AG10803 (cell line): ENCODE data around the gene NAPA.

ENCODE experiments used
- DNase-seq: peaks from one replicate; pipeline ENCODE4 v3.0.0; 2010; ENCODE audit warnings: low read depth
- H3K4me3 ChIP-seq: 2 replicates; pipeline ENCODE4 v1.5.1; 2011; ENCODE audit warnings: mild to moderate bottlenecking, low read length, control low read depth
- TF ChIP-seq, protein P1 (sequence below): conservative IDR thresholded peaks from 2 replicates; pipeline ENCODE4 v1.5.1; 2011; ENCODE audit warnings: mild to moderate bottlenecking, low read length, control low read depth, inconsistent platforms

Gene NAPA

DNA sequence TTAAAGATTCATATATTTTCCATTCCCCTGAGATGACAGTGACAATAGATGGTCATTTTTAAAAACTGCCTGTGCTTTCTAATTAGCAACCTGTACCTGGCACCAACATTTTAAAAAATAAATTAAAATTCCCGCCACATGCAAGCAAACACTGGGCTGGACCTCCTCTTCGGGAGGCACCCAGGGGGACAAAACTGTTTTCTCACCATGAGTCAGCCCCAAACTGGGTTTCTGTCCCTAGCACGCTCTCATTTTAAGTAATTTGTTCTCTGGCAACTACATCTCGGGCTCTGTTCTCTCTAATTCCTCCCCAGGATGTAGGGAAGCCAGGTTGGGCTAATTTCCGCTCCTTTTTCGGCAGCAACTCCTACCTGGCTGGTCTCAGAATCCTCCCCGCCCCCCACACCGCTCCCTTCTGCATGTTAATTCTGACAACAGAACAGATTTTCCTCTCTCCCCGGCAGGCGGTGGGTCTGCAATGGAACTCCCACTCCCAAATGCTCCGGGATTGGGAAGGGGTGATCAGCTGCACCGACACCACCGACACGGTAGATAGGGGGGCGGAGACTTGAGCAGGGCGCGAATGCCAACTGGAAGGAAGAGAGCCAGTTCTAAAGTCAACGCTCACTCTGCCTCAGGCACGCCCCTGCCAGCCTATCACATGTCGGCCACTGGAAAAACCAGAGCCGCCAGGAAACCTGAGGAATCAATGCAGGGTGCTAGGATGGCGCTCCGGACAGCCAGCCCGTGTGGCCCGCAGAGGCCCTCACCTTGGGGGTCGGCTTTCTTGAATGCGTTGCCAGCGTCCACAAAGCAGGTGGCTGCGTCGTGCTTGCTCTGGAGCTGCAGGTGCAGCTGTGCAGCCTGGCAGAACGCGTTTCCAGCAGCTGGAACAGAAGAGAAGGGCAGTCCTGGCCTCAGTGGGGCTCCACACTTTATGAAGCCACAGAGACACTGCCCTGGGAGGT is 14.7 kb downstream of the NAPA start:
- TF ChIP-seq, protein P1, sequence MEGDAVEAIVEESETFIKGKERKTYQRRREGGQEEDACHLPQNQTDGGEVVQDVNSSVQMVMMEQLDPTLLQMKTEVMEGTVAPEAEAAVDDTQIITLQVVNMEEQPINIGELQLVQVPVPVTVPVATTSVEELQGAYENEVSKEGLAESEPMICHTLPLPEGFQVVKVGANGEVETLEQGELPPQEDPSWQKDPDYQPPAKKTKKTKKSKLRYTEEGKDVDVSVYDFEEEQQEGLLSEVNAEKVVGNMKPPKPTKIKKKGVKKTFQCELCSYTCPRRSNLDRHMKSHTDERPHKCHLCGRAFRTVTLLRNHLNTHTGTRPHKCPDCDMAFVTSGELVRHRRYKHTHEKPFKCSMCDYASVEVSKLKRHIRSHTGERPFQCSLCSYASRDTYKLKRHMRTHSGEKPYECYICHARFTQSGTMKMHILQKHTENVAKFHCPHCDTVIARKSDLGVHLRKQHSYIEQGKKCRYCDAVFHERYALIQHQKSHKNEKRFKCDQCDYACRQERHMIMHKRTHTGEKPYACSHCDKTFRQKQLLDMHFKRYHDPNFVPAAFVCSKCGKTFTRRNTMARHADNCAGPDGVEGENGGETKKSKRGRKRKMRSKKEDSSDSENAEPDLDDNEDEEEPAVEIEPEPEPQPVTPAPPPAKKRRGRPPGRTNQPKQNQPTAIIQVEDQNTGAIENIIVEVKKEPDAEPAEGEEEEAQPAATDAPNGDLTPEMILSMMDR = no peak
- H3K4me3 ChIP-seq = no peak overlapping the region
- no peak for DNase-seq

DNA sequence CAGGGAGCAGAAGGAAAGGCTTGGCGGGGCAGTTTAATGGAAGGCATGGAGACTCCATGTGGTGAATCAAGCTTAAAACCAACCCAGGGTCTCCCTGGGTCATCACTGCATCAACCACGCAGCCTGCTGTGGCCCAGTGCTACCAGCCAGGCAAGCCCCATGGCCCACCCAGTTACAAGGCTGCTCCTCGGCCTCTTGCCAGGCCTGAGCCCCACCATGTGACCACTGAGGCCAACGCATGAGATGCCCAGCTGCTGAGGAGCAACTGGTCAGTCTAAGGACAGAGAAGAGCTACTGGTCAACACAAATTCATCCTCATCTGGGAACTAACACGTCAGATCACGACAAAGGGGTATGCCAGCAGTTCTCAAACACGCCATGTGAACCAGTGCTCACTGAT is 15.5 kb downstream of the NAPA start:
- no peak overlapping the region for H3K4me3 ChIP-seq
- TF ChIP-seq, protein P1 = no peak
- DNase-seq = no peak

DNA sequence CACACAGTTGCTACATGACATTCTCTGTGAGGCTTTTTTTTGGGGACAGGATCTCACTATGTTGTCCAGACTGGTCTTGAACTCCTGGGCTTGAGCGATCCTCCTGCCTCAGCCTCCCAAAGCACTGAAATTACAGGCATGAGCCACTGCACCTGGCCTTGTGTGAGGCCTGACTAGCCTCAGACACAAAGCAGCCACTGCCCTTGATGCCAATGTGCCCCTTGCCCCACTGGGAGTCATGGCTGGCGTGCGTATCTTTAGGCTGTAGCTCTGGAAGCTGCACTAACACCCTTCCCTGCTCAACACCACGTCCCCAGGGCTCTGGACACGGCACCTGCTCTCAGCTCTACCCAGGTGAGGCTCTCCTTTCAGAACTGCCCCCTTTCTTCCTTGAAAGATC is 16.3 kb downstream of the NAPA start:
- DNase-seq = no peak
- H3K4me3 ChIP-seq = no peak overlapping the region
- TF ChIP-seq, protein P1 = no peak

DNA sequence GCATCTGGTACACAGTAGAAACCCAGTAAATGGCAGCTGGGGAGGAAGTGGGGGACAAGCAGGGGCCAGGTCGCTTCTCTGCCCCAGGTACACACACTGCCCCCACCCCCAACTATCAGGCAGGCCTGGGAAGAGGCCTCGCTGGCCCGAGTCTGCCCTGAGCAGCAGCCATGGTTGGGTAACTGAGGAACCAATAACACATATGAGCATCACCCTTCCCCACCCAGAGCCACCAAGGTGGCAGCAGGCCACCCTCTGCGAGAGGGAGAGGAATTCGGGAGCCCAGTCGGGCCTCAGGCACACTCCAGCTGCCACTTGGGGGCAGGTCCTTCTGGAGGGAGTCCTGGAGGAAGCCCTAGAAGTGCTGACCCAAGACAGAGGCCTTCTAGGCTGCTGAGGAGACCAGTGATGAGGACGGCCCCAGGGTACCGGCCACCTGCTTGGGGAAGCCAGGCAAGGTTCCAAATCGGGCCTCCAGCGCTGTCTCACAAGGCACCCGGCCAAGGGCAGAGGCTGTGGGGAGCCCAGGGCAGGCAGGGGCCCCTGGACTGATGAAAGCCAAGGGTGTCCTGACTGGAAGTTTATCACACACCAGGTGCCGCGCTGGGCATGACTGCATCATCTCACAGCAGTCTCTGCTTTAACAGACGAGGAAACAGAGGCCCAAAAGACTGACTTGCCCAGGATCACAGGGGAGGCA is 16.9 kb downstream of the NAPA start:
- H3K4me3 ChIP-seq = no peak overlapping the region
- TF ChIP-seq, protein P1 = no peak
- DNase-seq = no peak

DNA sequence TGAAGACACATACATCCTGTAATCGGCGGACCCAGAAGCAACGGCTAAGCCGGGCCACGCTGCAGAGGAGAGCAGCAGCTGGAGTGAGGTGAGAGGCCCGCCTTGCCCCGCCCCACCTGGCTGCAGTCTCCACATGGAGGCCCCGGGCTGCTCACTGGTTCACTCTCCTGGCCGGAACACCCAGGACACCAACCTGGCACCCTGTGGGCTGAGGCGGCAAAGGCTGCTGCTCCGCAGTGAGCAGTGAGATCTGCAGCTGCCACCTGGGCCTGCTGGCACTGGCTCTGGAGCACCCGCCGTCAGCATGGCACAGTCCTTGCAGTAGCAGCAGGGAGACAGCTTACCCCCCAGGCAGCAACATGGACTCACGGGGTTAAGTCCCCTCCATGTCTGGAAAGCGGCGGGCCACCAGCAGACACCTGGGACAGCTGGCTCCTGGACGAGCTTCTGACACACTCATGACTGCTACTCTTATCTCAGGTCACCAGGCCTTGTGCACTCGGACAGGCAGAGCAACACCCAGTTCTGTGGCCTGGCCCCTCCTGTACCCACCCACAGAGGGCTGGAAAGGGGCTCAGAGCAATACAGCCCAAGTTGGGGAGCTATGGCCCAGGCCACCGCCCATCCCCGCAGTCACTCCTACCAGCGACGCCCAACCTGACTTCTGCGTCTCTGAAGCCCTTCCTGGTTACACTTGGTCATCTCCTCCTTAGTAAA is 17.7 kb downstream of the NAPA start:
- DNase-seq = no peak
- H3K4me3 ChIP-seq = no peak overlapping the region
- TF ChIP-seq, protein P1 = no peak

DNA sequence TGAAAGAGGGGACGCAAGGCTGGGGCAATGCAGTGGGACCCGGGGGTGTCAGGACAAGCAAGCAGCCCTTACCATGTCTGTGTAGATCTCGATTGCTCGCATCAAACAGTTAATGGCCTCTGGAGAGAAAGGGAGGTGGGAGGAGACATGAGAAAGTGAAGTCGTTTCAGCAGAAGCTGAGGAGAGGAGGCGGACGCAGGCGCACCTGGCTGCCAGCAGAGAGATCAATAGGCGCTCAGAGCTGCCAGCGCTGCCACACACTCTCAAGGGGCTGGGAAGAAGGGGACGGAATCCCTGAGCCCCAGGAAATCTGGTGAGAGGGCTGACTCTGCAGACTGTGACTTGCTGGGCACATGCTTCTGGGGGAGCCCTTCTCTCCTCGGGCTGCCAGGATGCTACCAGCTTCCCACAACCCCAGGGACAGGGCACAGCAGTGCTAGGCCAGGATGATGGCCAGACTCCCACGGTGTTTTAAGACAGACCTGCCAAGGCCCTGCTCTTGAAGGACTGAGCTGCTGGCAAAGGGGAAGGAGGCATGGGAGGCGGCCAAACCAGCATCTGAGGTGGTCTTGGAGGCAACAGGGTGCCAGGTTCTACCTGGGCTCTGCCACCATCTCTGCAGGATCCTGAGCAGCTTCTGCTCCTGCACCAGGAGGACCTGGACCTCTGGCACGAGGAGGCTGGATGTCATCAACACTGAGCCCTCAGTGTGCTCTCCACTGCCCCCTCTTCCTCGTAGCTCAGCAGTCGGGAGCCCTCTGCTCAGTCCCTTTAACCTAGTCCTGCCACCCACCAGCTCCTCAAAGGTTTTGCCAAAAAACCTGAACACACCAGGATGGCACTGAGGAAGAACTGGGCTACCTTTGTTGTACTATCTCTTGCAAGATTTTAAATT is 19.1 kb downstream of the NAPA start:
- H3K4me3 ChIP-seq = no peak overlapping the region
- TF ChIP-seq, protein P1 = no peak
- DNase-seq = no peak
